SK-N-SH (cell line): Measurements from ENCODE around the gene GPRASP2. TPM values are rescaled to one million over a fixed set of nuclear protein-coding genes. Genes with fewer than 3 reads are reported as not detected.

Experiments
- CTCF ChIA-PET: fragments of 300-600, 350-600 bp; formaldehyde crosslinking; extraction: SDS; loops from one replicate; lab custom pipeline; 2021; lab: Yijun Ruan, JAX
- POLR2A ChIA-PET: fragments of 350-600 bp; sonication (Branson Sonifier 250); formaldehyde crosslinking; extraction: SDS; loops from one replicate; lab custom pipeline; 2020; ENCODE audit warnings: antibody characterized with exemption, inconsistent platforms; lab: Yijun Ruan, JAX
- DNase-seq: peaks from one replicate; pipeline ENCODE4 v3.0.0; 2012
- H2AFZ ChIP-seq: fragments of 200-600 bp; sonication (generic); 2 replicates; pipeline ENCODE4 v1.8.1; 2016; ENCODE audit warnings: antibody characterized with exemption, mild to moderate bottlenecking, low read depth
- H3F3A ChIP-seq: fragments of 200-600 bp; sonication (generic); replicated peaks from 2 replicates; pipeline ENCODE3; 2016; ENCODE audit warnings: antibody characterized with exemption, mild to moderate bottlenecking; ENCODE audit not compliant: insufficient read depth
- H3K27ac ChIP-seq, 2 experiments: fragments of 200-500 bp in 1 of 2; fragments of 200-600 bp in 1 of 2; sonication (Bioruptor generic) in 1 of 2; sonication (generic), shearing (Covaris generic) in 1 of 2; 2 replicates each; pipeline versions ENCODE4 v1.5.1 to v1.6.1; 2014 to 2016; ENCODE audit warnings: low read depth in 2 of 2, inconsistent platforms in 1 of 2, low read length in 1 of 2, mild to moderate bottlenecking in 1 of 2, mixed read lengths in 1 of 2
- H3K27me3 ChIP-seq: fragments of 200-600 bp; sonication (generic), shearing (Covaris generic); 2 replicates; pipeline ENCODE4 v1.6.1; 2016; ENCODE audit warnings: mixed run types; ENCODE audit not compliant: insufficient read depth
- H3K36me3 ChIP-seq, 2 experiments: fragments of 200-500 bp in 1 of 2; fragments of 200-600 bp in 1 of 2; sonication (Bioruptor generic) in 1 of 2; sonication (generic) in 1 of 2; replicated peaks in 1 of 2; 2 replicates each; pipeline versions ENCODE3 to v1.5.1; 2014 to 2016; ENCODE audit warnings: low read length in 1 of 2, mild to moderate bottlenecking in 1 of 2; ENCODE audit not compliant: insufficient read depth in 2 of 2, control insufficient read depth in 1 of 2
- H3K4me1 ChIP-seq, 2 experiments: fragments of 200-500 bp in 1 of 2; fragments of 200-600 bp in 1 of 2; sonication (Bioruptor generic) in 1 of 2; sonication (generic), shearing (Covaris generic) in 1 of 2; 2 replicates each; pipeline versions ENCODE4 v1.5.1 to v1.6.1; 2014 to 2016; ENCODE audit warnings: low read depth in 1 of 2, low read length in 1 of 2, mixed run types in 1 of 2; ENCODE audit not compliant: insufficient read depth in 2 of 2, control insufficient read depth in 1 of 2
- H3K4me2 ChIP-seq: fragments of 200-600 bp; sonication (generic), shearing (Covaris generic); 2 replicates; pipeline ENCODE4 v1.6.1; 2017; ENCODE audit warnings: mixed run types
- H3K4me3 ChIP-seq, 2 experiments: fragments of 200-500 bp in 1 of 2; fragments of 200-600 bp in 1 of 2; sonication (Bioruptor generic) in 1 of 2; sonication (generic), shearing (Covaris generic) in 1 of 2; 2 replicates each; pipeline versions ENCODE4 v1.5.1 to v1.8.1; 2014 to 2016; ENCODE audit warnings: low read depth in 2 of 2, inconsistent platforms in 1 of 2, low read length in 1 of 2, mild to moderate bottlenecking in 1 of 2, mixed read lengths in 1 of 2, moderate library complexity in 1 of 2
- H3K79me2 ChIP-seq: fragments of 200-600 bp; sonication (generic); 2 replicates; pipeline ENCODE4 v1.8.1; 2017; ENCODE audit warnings: mild to moderate bottlenecking; ENCODE audit not compliant: insufficient read depth
- H3K9ac ChIP-seq: fragments of 200-600 bp; sonication (generic); 2 replicates; pipeline ENCODE4 v1.6.1; 2017; ENCODE audit warnings: mixed run types
- H3K9me2 ChIP-seq: fragments of 200-600 bp; sonication (generic); 2 replicates; pipeline ENCODE4 v1.6.1; 2017; ENCODE audit warnings: mixed run types
- H3K9me3 ChIP-seq: fragments of 200-600 bp; sonication (generic); 2 replicates; pipeline ENCODE4 v1.6.1; 2017; ENCODE audit warnings: mixed run types, mild to moderate bottlenecking, moderate library complexity
- H4K20me1 ChIP-seq: fragments of 200-600 bp; sonication (generic); 2 replicates; pipeline ENCODE4 v1.6.1; 2017; ENCODE audit warnings: mild to moderate bottlenecking, mixed run types; ENCODE audit not compliant: insufficient read depth
- EP300 ChIP-seq, 2 experiments: IDR thresholded peaks; 2 replicates each; pipeline versions ENCODE4 v1.4.0 to v1.6.1; 2012; ENCODE audit warnings: borderline replicate concordance in 1 of 2, low read depth in 1 of 2, low read length in 1 of 2
- FOXM1 ChIP-seq: IDR thresholded peaks from 2 replicates; pipeline ENCODE4 v1.4.0; 2012; ENCODE audit warnings: low read depth, mild to moderate bottlenecking
- GATA2 ChIP-seq: sonication (generic); formaldehyde crosslinking; IDR thresholded peaks from 2 replicates; pipeline ENCODE4 v1.5.0; 2020; ENCODE audit warnings: mild to moderate bottlenecking, missing genetic modification reagents
- NFIC ChIP-seq: IDR thresholded peaks from 2 replicates; pipeline ENCODE4 v1.4.0; 2012; ENCODE audit warnings: borderline replicate concordance
- NRF1 ChIP-seq: IDR thresholded peaks from 2 replicates; pipeline ENCODE4 v1.6.1; 2012; ENCODE audit warnings: low read depth, mild to moderate bottlenecking, low read length
- RAD21 ChIP-seq: IDR thresholded peaks from 2 replicates; pipeline ENCODE4 v1.6.1; 2012; ENCODE audit warnings: mild to moderate bottlenecking, low read length
- YY1 ChIP-seq: IDR thresholded peaks from 2 replicates; pipeline ENCODE4 v1.4.0; 2012; ENCODE audit warnings: low read depth, mild to moderate bottlenecking
- WGBS: methylation state at CpG from one replicate; pipeline ENCODE4 v1.1.6; 2017; ENCODE audit warnings: low lambda C conversion rate; 5-methylcytosine and 5-hydroxymethylcytosine counted together
- polyA plus RNA-seq, 3 experiments: library from polyadenylated mRNA; depleted of rRNA; stranded (reverse); fragments of >200 nt; gene quantifications; 2 replicates each; pipeline ENCODE4 v1.2.3, GENCODE V29; 2012
- TF ChIP-seq, protein P1 (sequence below): IDR thresholded peaks from 2 replicates; pipeline ENCODE4 v1.6.1; 2012; ENCODE audit warnings: mild to moderate bottlenecking, low read depth, low read length, moderate library complexity
- TF ChIP-seq, protein P2 (sequence below): fragments of 200-600 bp; sonication (generic); IDR thresholded peaks from 2 replicates; pipeline ENCODE4 v1.6.1; 2017; ENCODE audit warnings: antibody characterized with exemption, mild to moderate bottlenecking, moderate library complexity
- TF ChIP-seq, protein P3 (sequence below): IDR thresholded peaks from 2 replicates; pipeline ENCODE4 v1.4.0; 2012; ENCODE audit warnings: low read depth, borderline replicate concordance

The GPRASP2 gene
- polyA plus RNA-seq, 1 of the 3 experiments (the other 2 are of a cell fraction), result 12.3 TPM

DNA sequence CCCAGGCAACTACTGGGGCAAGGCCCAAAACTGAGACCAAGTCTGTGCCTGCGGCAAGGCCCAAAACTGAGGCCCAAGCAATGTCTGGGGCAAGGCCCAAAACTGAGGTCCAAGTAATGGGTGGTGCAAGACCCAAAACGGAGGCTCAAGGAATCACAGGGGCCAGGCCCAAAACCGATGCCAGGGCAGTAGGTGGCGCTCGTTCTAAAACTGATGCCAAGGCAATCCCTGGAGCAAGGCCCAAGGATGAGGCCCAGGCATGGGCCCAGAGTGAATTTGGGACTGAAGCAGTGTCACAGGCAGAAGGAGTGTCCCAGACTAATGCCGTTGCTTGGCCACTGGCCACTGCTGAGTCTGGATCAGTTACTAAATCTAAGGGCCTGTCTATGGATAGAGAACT lies 2.7 kb downstream of the GPRASP2 start (continued):
- no peak for TF ChIP-seq GATA2 (CRISPR knock-in tag)
- no peak for TF ChIP-seq FOXM1

DNA sequence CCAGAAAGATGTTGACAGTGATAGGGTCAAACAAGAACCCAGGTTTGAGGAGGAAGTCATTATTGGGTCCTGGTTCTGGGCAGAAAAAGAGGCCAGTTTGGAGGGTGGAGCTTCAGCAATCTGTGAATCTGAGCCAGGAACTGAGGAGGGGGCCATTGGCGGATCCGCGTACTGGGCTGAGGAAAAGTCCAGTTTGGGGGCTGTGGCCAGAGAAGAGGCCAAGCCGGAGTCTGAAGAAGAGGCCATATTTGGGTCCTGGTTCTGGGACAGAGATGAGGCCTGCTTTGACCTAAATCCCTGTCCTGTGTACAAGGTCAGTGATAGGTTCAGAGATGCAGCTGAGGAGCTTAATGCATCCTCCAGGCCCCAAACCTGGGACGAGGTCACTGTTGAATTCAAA lies 3.7 kb downstream of the GPRASP2 start:
- Histone ChIP-seq H3K36me3 (no peaks in the 10 kb centered on the region), H3K27ac (no peak overlapping the region), H3F3A (peaks cover 5% of the 10 kb centered on the region), H3K27me3 (peaks cover 5% of the 10 kb centered on the region; the same call in 1 of the 2 replicates), H3K9me2 (no peaks in the 10 kb centered on the region), H3K4me3 (no peak overlapping the region), H4K20me1 (no peaks in the 10 kb centered on the region), H2AFZ (no peak overlapping the region), H3K4me2 (no peak overlapping the region), H3K79me2 (0 out of 2 replicates have a peak, but pooled peaks cover 3% of the 10 kb centered on the region), H3K9me3 (no peaks in the 10 kb centered on the region), H3K9ac (no peak overlapping the region), H3K4me1 (peaks cover 0 to 7% of the 10 kb centered on the region in 2 experiments; a peak in 1 of 4 replicates)
- TF ChIP-seq, protein P1, sequence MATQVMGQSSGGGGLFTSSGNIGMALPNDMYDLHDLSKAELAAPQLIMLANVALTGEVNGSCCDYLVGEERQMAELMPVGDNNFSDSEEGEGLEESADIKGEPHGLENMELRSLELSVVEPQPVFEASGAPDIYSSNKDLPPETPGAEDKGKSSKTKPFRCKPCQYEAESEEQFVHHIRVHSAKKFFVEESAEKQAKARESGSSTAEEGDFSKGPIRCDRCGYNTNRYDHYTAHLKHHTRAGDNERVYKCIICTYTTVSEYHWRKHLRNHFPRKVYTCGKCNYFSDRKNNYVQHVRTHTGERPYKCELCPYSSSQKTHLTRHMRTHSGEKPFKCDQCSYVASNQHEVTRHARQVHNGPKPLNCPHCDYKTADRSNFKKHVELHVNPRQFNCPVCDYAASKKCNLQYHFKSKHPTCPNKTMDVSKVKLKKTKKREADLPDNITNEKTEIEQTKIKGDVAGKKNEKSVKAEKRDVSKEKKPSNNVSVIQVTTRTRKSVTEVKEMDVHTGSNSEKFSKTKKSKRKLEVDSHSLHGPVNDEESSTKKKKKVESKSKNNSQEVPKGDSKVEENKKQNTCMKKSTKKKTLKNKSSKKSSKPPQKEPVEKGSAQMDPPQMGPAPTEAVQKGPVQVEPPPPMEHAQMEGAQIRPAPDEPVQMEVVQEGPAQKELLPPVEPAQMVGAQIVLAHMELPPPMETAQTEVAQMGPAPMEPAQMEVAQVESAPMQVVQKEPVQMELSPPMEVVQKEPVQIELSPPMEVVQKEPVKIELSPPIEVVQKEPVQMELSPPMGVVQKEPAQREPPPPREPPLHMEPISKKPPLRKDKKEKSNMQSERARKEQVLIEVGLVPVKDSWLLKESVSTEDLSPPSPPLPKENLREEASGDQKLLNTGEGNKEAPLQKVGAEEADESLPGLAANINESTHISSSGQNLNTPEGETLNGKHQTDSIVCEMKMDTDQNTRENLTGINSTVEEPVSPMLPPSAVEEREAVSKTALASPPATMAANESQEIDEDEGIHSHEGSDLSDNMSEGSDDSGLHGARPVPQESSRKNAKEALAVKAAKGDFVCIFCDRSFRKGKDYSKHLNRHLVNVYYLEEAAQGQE, result no peak
- no peak for TF ChIP-seq YY1
- no peak for TF ChIP-seq NFIC
- no peak for TF ChIP-seq EP300 (IDR thresholded peaks at IDR 0.05; ENCODE audit: borderline replicate concordance in 1 of 2, low read depth in 1 of 2, low read length in 1 of 2)
- no peak for TF ChIP-seq RAD21
- TF ChIP-seq, protein P2, sequence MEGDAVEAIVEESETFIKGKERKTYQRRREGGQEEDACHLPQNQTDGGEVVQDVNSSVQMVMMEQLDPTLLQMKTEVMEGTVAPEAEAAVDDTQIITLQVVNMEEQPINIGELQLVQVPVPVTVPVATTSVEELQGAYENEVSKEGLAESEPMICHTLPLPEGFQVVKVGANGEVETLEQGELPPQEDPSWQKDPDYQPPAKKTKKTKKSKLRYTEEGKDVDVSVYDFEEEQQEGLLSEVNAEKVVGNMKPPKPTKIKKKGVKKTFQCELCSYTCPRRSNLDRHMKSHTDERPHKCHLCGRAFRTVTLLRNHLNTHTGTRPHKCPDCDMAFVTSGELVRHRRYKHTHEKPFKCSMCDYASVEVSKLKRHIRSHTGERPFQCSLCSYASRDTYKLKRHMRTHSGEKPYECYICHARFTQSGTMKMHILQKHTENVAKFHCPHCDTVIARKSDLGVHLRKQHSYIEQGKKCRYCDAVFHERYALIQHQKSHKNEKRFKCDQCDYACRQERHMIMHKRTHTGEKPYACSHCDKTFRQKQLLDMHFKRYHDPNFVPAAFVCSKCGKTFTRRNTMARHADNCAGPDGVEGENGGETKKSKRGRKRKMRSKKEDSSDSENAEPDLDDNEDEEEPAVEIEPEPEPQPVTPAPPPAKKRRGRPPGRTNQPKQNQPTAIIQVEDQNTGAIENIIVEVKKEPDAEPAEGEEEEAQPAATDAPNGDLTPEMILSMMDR, result no peak
- no peak for TF ChIP-seq NRF1
- TF ChIP-seq, protein P3, sequence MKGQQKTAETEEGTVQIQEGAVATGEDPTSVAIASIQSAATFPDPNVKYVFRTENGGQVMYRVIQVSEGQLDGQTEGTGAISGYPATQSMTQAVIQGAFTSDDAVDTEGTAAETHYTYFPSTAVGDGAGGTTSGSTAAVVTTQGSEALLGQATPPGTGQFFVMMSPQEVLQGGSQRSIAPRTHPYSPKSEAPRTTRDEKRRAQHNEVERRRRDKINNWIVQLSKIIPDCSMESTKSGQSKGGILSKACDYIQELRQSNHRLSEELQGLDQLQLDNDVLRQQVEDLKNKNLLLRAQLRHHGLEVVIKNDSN, result no peak
- DNase-seq, result no peak
- ChIA-PET POLR2A (no interaction called here), CTCF (no interaction called here)
- 88% methylated on average over 5 of the region's 5 CpGs for WGBS
